Nephron (organoid): ENCODE data around the gene AGT.

Experiments
- H3K27ac Mint-ChIP-seq, 3 experiments: 2 replicates each; pipeline ENCODE4 v1.8.0; 2020; ENCODE audit warnings: mixed read lengths in 3 of 3, mild to moderate bottlenecking in 2 of 3, moderate library complexity in 1 of 3
- H3K27me3 Mint-ChIP-seq: 2 replicates; pipeline ENCODE4 v1.8.0; 2021; ENCODE audit warnings: low read depth, mild to moderate bottlenecking, moderate library complexity, mixed read lengths
- H3K36me3 Mint-ChIP-seq: 2 replicates; pipeline ENCODE4 v1.8.0; 2020; ENCODE audit warnings: low read depth, mixed read lengths
- H3K4me1 Mint-ChIP-seq: 2 replicates; pipeline ENCODE4 v1.8.0; 2020; ENCODE audit warnings: mixed read lengths
- H3K4me3 Mint-ChIP-seq, 3 experiments: 2 replicates each; pipeline ENCODE4 v1.8.0; 2020; ENCODE audit warnings: mild to moderate bottlenecking in 3 of 3, mixed read lengths in 3 of 3, moderate library complexity in 2 of 3
- H3K9me3 Mint-ChIP-seq: 2 replicates; pipeline ENCODE4 v1.8.0; 2020; ENCODE audit warnings: mixed read lengths
- TF ChIP-seq, protein P1 (sequence below), 3 experiments: fragments of 200-600 bp; sonication (generic); IDR thresholded peaks; one replicate each; pipeline ENCODE4 v1.5.0; 2021; ENCODE audit warnings: antibody characterized with exemption in 3 of 3; ENCODE audit not compliant: unreplicated experiment in 3 of 3

The AGT gene

DNA sequence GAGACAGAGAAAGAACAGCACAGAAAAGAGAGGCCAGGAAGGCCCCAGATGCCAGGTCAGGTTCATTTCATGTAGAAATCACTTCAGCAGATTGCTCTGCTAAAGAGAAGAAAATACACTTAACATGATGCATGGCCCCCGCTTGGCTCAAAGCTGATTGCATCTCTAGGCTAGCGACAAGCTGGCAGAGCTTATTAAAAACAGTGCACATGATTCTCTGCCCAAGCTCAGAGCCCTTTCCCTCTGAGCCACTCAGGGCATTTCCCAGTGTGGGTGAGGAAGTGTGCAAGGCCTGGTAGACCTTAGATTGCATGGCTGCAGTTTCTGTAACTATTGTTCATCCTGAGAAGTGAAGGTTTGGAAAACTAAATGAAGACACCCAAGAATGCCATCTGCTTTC, 30.0 kb upstream of the AGT start:
- Mint-ChIP-seq H3K4me3 (no peak overlapping the region), H3K9me3 (no peaks in the 10 kb centered on the region), H3K36me3 (no peaks in the 10 kb centered on the region), H3K4me1 (peaks cover 22% of the 10 kb centered on the region), H3K27ac (peak overlapping the region; percentile 53 to 75 (median 75)), H3K27me3 (no peaks in the 10 kb centered on the region)
- TF ChIP-seq, protein P1, sequence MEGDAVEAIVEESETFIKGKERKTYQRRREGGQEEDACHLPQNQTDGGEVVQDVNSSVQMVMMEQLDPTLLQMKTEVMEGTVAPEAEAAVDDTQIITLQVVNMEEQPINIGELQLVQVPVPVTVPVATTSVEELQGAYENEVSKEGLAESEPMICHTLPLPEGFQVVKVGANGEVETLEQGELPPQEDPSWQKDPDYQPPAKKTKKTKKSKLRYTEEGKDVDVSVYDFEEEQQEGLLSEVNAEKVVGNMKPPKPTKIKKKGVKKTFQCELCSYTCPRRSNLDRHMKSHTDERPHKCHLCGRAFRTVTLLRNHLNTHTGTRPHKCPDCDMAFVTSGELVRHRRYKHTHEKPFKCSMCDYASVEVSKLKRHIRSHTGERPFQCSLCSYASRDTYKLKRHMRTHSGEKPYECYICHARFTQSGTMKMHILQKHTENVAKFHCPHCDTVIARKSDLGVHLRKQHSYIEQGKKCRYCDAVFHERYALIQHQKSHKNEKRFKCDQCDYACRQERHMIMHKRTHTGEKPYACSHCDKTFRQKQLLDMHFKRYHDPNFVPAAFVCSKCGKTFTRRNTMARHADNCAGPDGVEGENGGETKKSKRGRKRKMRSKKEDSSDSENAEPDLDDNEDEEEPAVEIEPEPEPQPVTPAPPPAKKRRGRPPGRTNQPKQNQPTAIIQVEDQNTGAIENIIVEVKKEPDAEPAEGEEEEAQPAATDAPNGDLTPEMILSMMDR (IDR thresholded peaks at IDR 0.05; ENCODE audit: unreplicated experiment in 3 of 3) = no peak

DNA sequence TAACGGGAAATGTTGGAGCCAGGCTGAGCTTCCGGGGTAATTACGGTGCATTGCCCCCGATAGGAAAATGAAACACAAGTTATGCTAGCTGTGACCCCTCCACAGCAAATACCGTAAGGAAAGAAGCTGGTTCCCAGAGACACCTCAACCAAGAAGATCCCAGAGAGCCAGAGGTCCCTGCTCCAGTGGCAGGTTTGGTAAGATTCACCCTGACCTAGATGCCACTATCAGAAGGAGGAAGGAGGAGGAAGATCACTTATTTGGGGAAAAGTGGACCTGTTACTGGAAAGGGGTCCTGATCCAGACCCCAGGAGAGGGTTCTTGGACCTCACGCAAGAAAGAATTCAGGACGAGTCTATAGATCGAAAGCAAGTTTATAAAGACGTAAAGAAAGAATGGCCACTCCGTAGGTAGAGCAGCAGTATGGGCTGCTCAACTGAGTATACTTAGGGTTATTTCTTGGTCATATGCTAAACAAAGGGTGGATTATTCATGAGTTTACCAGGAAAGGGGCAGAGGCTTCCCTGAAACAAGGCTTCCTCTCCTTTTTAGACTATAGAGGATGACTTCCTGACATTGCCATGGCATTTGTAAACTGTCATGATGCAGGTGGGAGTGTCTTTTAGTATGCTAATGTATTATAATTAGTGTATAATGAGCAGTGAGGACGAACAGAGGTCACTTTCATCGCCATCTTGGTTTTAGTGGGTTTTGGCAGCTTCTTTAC, 25.8 kb upstream of the AGT start:
- H3K27ac Mint-ChIP-seq = no peak overlapping the region
- no peaks in the 10 kb centered on the region for H3K27me3 Mint-ChIP-seq
- TF ChIP-seq, protein P1 (IDR thresholded peaks at IDR 0.05; ENCODE audit: unreplicated experiment in 3 of 3) = no peak
- no peaks in the 10 kb centered on the region for H3K36me3 Mint-ChIP-seq
- no peak overlapping the region for H3K4me3 Mint-ChIP-seq
- peaks cover 12% of the 10 kb centered on the region for H3K4me1 Mint-ChIP-seq
- peaks cover 5% of the 10 kb centered on the region for H3K9me3 Mint-ChIP-seq

DNA sequence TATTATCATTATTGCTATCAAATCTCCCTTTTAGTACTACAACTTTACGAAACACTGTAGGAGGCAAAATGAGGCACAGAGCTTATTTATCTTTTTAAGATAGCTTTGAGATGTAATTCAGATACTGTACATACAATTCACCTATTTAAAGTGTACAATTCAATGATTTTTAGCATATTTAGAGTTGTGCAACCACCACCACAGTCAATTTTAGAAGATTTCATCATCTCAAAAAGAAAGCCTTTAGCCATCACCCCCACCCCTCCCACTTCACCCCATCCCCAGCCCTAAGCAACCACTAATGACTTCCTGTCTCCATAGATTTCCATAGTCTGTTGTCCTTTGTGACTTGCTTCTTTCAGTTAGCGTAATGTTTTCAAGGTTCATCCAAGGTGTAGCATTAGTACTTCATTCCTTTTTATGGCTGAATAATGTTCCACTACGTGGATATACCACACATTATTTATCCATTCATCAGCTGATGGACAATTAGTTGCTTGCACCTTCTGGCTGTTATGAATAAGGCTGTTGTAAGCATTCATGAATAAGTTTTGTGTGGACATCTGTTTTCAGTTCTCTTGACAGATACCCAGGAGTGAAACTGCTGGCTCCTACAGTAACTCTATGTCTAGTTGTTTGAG, 23.8 kb upstream of the AGT start:
- H3K9me3 Mint-ChIP-seq = peaks cover 5% of the 10 kb centered on the region
- H3K36me3 Mint-ChIP-seq = no peaks in the 10 kb centered on the region
- peak overlapping the region in 1 of 3 experiments; percentile 58 for H3K27ac Mint-ChIP-seq
- H3K4me1 Mint-ChIP-seq = no peaks in the 10 kb centered on the region
- no peaks in the 10 kb centered on the region for H3K27me3 Mint-ChIP-seq
- TF ChIP-seq, protein P1 (IDR thresholded peaks at IDR 0.05; ENCODE audit: unreplicated experiment in 3 of 3) = no peak
- H3K4me3 Mint-ChIP-seq = no peak overlapping the region

DNA sequence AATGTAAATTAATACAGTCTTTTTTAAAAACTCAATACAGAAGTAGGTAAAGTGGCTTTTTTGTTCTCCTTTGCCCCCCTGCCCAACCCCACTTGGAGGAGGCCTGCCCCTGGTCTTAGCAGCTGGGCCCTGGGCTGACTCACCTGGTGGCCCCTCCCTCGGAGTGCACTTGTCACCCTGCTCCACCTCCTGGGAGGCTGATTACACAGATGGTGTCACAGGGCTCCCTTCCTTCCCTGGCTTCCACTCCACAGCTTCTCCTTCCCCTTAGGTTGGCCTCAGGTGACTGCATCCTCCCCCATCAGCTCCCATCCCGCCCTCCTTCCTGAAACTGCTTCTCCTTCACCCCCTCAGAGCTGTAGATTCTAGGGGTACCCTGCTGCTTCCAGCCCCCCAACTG, 21.5 kb upstream of the AGT start:
- TF ChIP-seq, protein P1 (IDR thresholded peaks at IDR 0.05; ENCODE audit: unreplicated experiment in 3 of 3) = no peak
- no peaks in the 10 kb centered on the region for H3K27me3 Mint-ChIP-seq
- H3K9me3 Mint-ChIP-seq = peaks cover 5% of the 10 kb centered on the region
- no peak overlapping the region for H3K27ac Mint-ChIP-seq
- peaks cover 16% of the 10 kb centered on the region for H3K4me1 Mint-ChIP-seq
- H3K4me3 Mint-ChIP-seq = no peak overlapping the region
- no peaks in the 10 kb centered on the region for H3K36me3 Mint-ChIP-seq

DNA sequence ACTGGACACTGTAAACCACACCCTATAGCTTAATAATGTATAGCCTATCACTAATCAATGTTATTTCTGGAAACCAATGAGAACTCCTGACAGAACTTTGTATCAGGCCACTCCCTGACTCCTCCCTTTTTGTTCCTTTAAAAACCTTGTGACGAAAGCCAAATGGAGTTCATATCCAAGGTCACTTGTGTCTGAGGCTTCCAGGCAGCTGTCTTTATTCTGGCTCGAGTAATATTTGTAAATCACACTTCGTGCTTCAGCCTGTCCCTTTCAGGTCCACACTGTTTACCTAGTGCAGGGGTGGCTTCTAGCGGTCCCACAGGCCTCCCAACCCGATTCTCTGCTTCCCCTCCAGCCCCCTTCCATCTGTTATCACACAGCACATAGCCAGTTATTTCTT, 17.1 kb upstream of the AGT start:
- H3K36me3 Mint-ChIP-seq = no peaks in the 10 kb centered on the region
- no peak overlapping the region for H3K4me3 Mint-ChIP-seq
- H3K9me3 Mint-ChIP-seq = no peaks in the 10 kb centered on the region
- no peaks in the 10 kb centered on the region for H3K27me3 Mint-ChIP-seq
- peak overlapping the region; percentile 71 to 96 (median 95) for H3K27ac Mint-ChIP-seq
- peaks cover 41% of the 10 kb centered on the region for H3K4me1 Mint-ChIP-seq
- TF ChIP-seq, protein P1 (IDR thresholded peaks at IDR 0.05; ENCODE audit: unreplicated experiment in 3 of 3) = no peak
